H1 (cell line): Measurements from ENCODE around the gene RTP2. TPM values are rescaled to one million over a fixed set of nuclear protein-coding genes. Genes with fewer than 3 reads are reported as not detected.
A peak's percentile ranks its signal among the peaks of the same experiment; 100 is the strongest.

Source experiments
- CREB1 ChIP-seq: IDR thresholded peaks from 2 replicates; pipeline ENCODE4 v1.6.1; 2012; ENCODE audit warnings: inconsistent platforms
- RXRA ChIP-seq: IDR thresholded peaks from 2 replicates; pipeline ENCODE4 v1.6.1; 2011; ENCODE audit warnings: low read depth, mild to moderate bottlenecking, low read length, moderate library complexity; ENCODE audit not compliant: insufficient read depth
- YY1 ChIP-seq: IDR thresholded peaks from 2 replicates; pipeline ENCODE4 v1.6.1; 2011; ENCODE audit warnings: low read depth, mild to moderate bottlenecking, low read length
- polyA plus RNA-seq, 7 experiments: library from polyadenylated mRNA; depleted of rRNA in 3 of 7; stranded (reverse) in 5 of 7; unstranded in 2 of 7; fragments of >200 nt in 5 of 7; fragments of 200-250 nt in 2 of 7; gene quantifications; 1 replicate in 5 of 7; 2 replicates in 1 of 7; 4 replicates in 1 of 7; pipeline versions ENCODE4 v1.2.1 to v1.2.3, GENCODE V29; 2011 to 2013; ENCODE audit warnings: missing spikeins in 2 of 7, mixed read lengths in 2 of 7
- total RNA-seq: library from RNA; stranded (reverse); fragmentation: NEBNext Ultra II Directional; extraction: Animal tissue kit (Norgen Biotek cat#: 25700); gene quantifications from 2 replicates; pipeline ENCODE4 v1.2.1, GENCODE V29; 2021

Gene RTP2
- total and polyA plus RNA-seq, 2 of the 8 experiments (the other 6 are each of a cell fraction or from before 2014, with no cell fraction given), result not detected

GRCh38 chr3:187722206-187722612 lies 19.9 kb upstream of the RTP2 start (continued):
- TF ChIP-seq YY1 (no peak), CREB1 (peak; percentile 40; the same call in 1 of the 2 replicates), RXRA (no peak)
